Loucy (cell line): Measurements from ENCODE around the gene TIMP2.
"Not testable (repeated sequence)": the region's sequence is repeated elsewhere in the genome, so short reads cannot be mapped to it uniquely, and the experiment has no call there.

Experiments
- H2AFZ ChIP-seq: fragments of 200-600 bp; sonication (generic); 2 replicates; pipeline ENCODE4 v1.6.0; 2016; ENCODE audit warnings: antibody characterized with exemption, mild to moderate bottlenecking, low read length, moderate library complexity
- H3F3A ChIP-seq: fragments of 200-600 bp; 2 replicates; pipeline ENCODE4 v1.6.0; 2016; ENCODE audit warnings: antibody characterized with exemption, low read depth, mild to moderate bottlenecking
- H3K27me3 ChIP-seq: fragments of 200-600 bp; sonication (generic); 2 replicates; pipeline ENCODE4 v1.6.1; 2014; ENCODE audit warnings: low read length, mild to moderate bottlenecking; ENCODE audit not compliant: insufficient read depth, poor library complexity, severe bottlenecking
- H3K36me3 ChIP-seq: fragments of 200-600 bp; sonication (generic); 2 replicates; pipeline ENCODE4 v1.6.1; 2016; ENCODE audit warnings: low read length; ENCODE audit not compliant: insufficient read depth
- H3K4me1 ChIP-seq: fragments of 200-600 bp; sonication (generic); 2 replicates; pipeline ENCODE4 v1.5.1; 2014; ENCODE audit warnings: low read length, mild to moderate bottlenecking; ENCODE audit not compliant: insufficient read depth, poor library complexity, severe bottlenecking
- H3K4me2 ChIP-seq: fragments of 200-600 bp; sonication (generic); 2 replicates; pipeline ENCODE4 v1.6.0; 2014; ENCODE audit warnings: antibody characterized with exemption, low read length, low read depth, mild to moderate bottlenecking; ENCODE audit not compliant: poor library complexity, severe bottlenecking
- H3K4me3 ChIP-seq: fragments of 200-600 bp; sonication (generic); 2 replicates; pipeline ENCODE4 v1.5.1; 2014; ENCODE audit warnings: low read length, mild to moderate bottlenecking, mixed read lengths; ENCODE audit not compliant: poor library complexity, severe bottlenecking
- H3K79me2 ChIP-seq: fragments of 200-600 bp; sonication (generic); 2 replicates; pipeline ENCODE4 v1.6.1; 2014; ENCODE audit warnings: low read length; ENCODE audit not compliant: insufficient read depth
- H3K9ac ChIP-seq: fragments of 200-600 bp; sonication (generic); 2 replicates; pipeline ENCODE4 v1.6.0; 2014; ENCODE audit warnings: mild to moderate bottlenecking, low read depth, low read length, moderate library complexity; ENCODE audit not compliant: poor library complexity, severe bottlenecking
- H3K9me2 ChIP-seq: fragments of 200-600 bp; sonication (generic); replicated peaks from 2 replicates; pipeline ENCODE4 v1.6.1; 2016; ENCODE audit warnings: low read depth, low read length, mixed read lengths
- H3K9me3 ChIP-seq: fragments of 200-600 bp; sonication (generic); 2 replicates; pipeline ENCODE4 v1.6.1; 2014; ENCODE audit warnings: mild to moderate bottlenecking, antibody characterized with exemption, low read length, low read depth; ENCODE audit not compliant: insufficient read depth
- H4K20me1 ChIP-seq: fragments of 200-600 bp; sonication (generic); 2 replicates; pipeline ENCODE4 v1.6.0; 2014; ENCODE audit warnings: antibody characterized with exemption, low read length, mild to moderate bottlenecking; ENCODE audit not compliant: insufficient read depth, poor library complexity, severe bottlenecking
- CTCF ChIP-seq: fragments of 200-600 bp; sonication (generic); conservative IDR thresholded peaks from 2 replicates; pipeline ENCODE4 v1.5.1; 2014; ENCODE audit warnings: mild to moderate bottlenecking, antibody characterized with exemption, low read length
- EZH2phosphoT487 ChIP-seq: fragments of 200-600 bp; IDR thresholded peaks from 2 replicates; pipeline ENCODE4 v1.6.1; 2018; ENCODE audit warnings: antibody characterized with exemption, mild to moderate bottlenecking, moderate library complexity, borderline replicate concordance

TIMP2 gene

GRCh38 chr17:78913115-78913514, 12.1 kb downstream of the TIMP2 start:
- no peaks in the 10 kb centered on the region for H3K27me3 ChIP-seq
- no peak overlapping the region for H3K4me2 ChIP-seq
- no peak overlapping the region for H3K9ac ChIP-seq
- no peak for TF ChIP-seq EZH2phosphoT487
- TF ChIP-seq CTCF, result no peak
- no peaks in the 10 kb centered on the region for H3K36me3 ChIP-seq
- H4K20me1 ChIP-seq, result no peaks in the 10 kb centered on the region
- no peaks in the 10 kb centered on the region for H3F3A ChIP-seq
- no peaks in the 10 kb centered on the region for H3K9me2 ChIP-seq
- H2AFZ ChIP-seq, result no peak overlapping the region
- H3K4me3 ChIP-seq, result no peak overlapping the region
- peaks cover 14% of the 10 kb centered on the region; the same call in 1 of the 2 replicates for H3K79me2 ChIP-seq
- no peaks in the 10 kb centered on the region for H3K4me1 ChIP-seq
- no peaks in the 10 kb centered on the region for H3K9me3 ChIP-seq

- Histone ChIP-seq H3K79me2 (peaks cover 14% of the 10 kb centered on the region; the same call in 1 of the 2 replicates), H4K20me1 (no peaks in the 10 kb centered on the region), H3F3A (no peaks in the 10 kb centered on the region), H3K9me2 (no peaks in the 10 kb centered on the region), H3K36me3 (no peaks in the 10 kb centered on the region), H3K4me3 (no peak overlapping the region), H3K4me2 (no peak overlapping the region), H3K9ac (no peak overlapping the region), H2AFZ (no peak overlapping the region), H3K4me1 (no peaks in the 10 kb centered on the region), H3K27me3 (no peaks in the 10 kb centered on the region), H3K9me3 (no peaks in the 10 kb centered on the region)
- TF ChIP-seq CTCF, result no peak
- no peak for TF ChIP-seq EZH2phosphoT487
Measured at GRCh38 chr17:78912082-78912481, 13.1 kb downstream of the TIMP2 start.

GRCh38 chr17:78911543-78911942, 13.6 kb downstream of the TIMP2 start:
- H3K4me1 ChIP-seq, H3F3A ChIP-seq, H3K9me3 ChIP-seq, H3K27me3 ChIP-seq, H3K9me2 ChIP-seq, H3K36me3 ChIP-seq, H3K4me3 ChIP-seq, H3K9ac ChIP-seq, H4K20me1 ChIP-seq, H3K4me2 ChIP-seq, H2AFZ ChIP-seq: not testable (repeated sequence)
- peaks cover 11% of the 10 kb centered on the region; the same call in 1 of the 2 replicates for H3K79me2 ChIP-seq

GRCh38 chr17:78910497-78911284, 14.5 kb downstream of the TIMP2 start:
- H3K36me3 ChIP-seq, result no peaks in the 10 kb centered on the region
- no peak for TF ChIP-seq CTCF
- no peak for TF ChIP-seq EZH2phosphoT487
- H3K9ac ChIP-seq, result no peak overlapping the region
- no peaks in the 10 kb centered on the region for H3K27me3 ChIP-seq
- H3K4me2 ChIP-seq, result no peak overlapping the region
- H3K79me2 ChIP-seq, result peaks cover 5% of the 10 kb centered on the region; the same call in 1 of the 2 replicates
- no peaks in the 10 kb centered on the region for H3F3A ChIP-seq
- H3K4me3 ChIP-seq, result no peak overlapping the region
- no peak overlapping the region for H2AFZ ChIP-seq
- no peaks in the 10 kb centered on the region for H3K9me3 ChIP-seq
- no peaks in the 10 kb centered on the region for H4K20me1 ChIP-seq
- H3K4me1 ChIP-seq, result no peaks in the 10 kb centered on the region
- H3K9me2 ChIP-seq, result no peaks in the 10 kb centered on the region
